ACHN (cell line): ENCODE data around the gene KRT8.
A peak's percentile ranks its signal among the peaks of the same experiment; 100 is the strongest.
"Not testable (repeated sequence)": the region's sequence is repeated elsewhere in the genome, so short reads cannot be mapped to it uniquely, and the experiment has no call there.

ENCODE experiments used
- DNase-seq: peaks from one replicate; pipeline ENCODE4 v3.0.0-alpha.2; 2015
- in situ Hi-C: cut with HindIII; loops from 2 replicates; pipeline ENCODE4 v1.10.0; 2017; ENCODE audit warnings: low sequenced_read_pairs, low pct_ligation_motif_present, low pct_unique_long_range_greater_than_20kb

The KRT8 gene

GRCh38 chr12:52884526-52885293, 20.2 kb downstream of the KRT8 start:
- in situ Hi-C loops, result loop anchor here (25.0 kb wide), 1 partner anchor 103 kb away; no protein-coding TSS in a partner anchor
- DNase-seq, result peak; percentile 75

- DNase-seq, result not testable (repeated sequence)
- in situ Hi-C loops, result loop anchor here (25.0 kb wide), 1 partner anchor 107 kb away; no protein-coding TSS in a partner anchor
Measured at GRCh38 chr12:52880499-52880898, 24.4 kb downstream of the KRT8 start.

GRCh38 chr12:52879394-52880351, 25.2 kb downstream of the KRT8 start:
- peak; percentile 93 for DNase-seq
- in situ Hi-C loops, result loop anchor here (25.0 kb wide), 1 partner anchor 108 kb away; no protein-coding TSS in a partner anchor

GRCh38 chr12:52878507-52879393, 26.1 kb downstream of the KRT8 start:
- DNase-seq, result no peak
- in situ Hi-C loops, result loop anchor here (25.0 kb wide), 1 partner anchor 109 kb away; no protein-coding TSS in a partner anchor

- in situ Hi-C loops, result loop anchor here (25.0 kb wide), 1 partner anchor 110 kb away; no protein-coding TSS in a partner anchor
- no peak for DNase-seq
Measured at GRCh38 chr12:52877242-52877641, 27.6 kb downstream of the KRT8 start.

GRCh38 chr12:52876372-52876771, 28.5 kb downstream of the KRT8 start:
- DNase-seq, result peak; percentile 88
- in situ Hi-C loops, result loop anchor here (25.0 kb wide), 1 partner anchor 111 kb away; no protein-coding TSS in a partner anchor

GRCh38 chr12:52874573-52875435, 30.1 kb downstream of the KRT8 start:
- in situ Hi-C loops, result loop anchor here (25.0 kb wide), 2 partner anchors 112 to 288 kb away; no protein-coding TSS in a partner anchor
- DNase-seq, result no peak

- in situ Hi-C loops, result loop anchor here (25.0 kb wide), 1 partner anchor 287 kb away; no protein-coding TSS in a partner anchor
- peak; percentile 96 for DNase-seq
Measured at GRCh38 chr12:52873832-52874572, 30.9 kb downstream of the KRT8 start.

- no peak for DNase-seq
- in situ Hi-C loops, result loop anchor here (25.0 kb wide), 1 partner anchor 286 kb away; no protein-coding TSS in a partner anchor
Measured at GRCh38 chr12:52873513-52873831, 31.4 kb downstream of the KRT8 start.

GRCh38 chr12:52872644-52873389, 32.1 kb downstream of the KRT8 start:
- in situ Hi-C loops, result loop anchor here (25.0 kb wide), 1 partner anchor 286 kb away; no protein-coding TSS in a partner anchor
- no peak for DNase-seq

GRCh38 chr12:52871291-52872039, 33.4 kb downstream of the KRT8 start:
- in situ Hi-C loops, result loop anchor here (25.0 kb wide), 1 partner anchor 284 kb away; no protein-coding TSS in a partner anchor
- peak; percentile 30 for DNase-seq

- in situ Hi-C loops, result loop anchor here (25.0 kb wide), 1 partner anchor 283 kb away; no protein-coding TSS in a partner anchor
- DNase-seq, result peak; percentile 80
Measured at GRCh38 chr12:52870361-52871290, 34.2 kb downstream of the KRT8 start.

GRCh38 chr12:52867642-52868041, 37.2 kb downstream of the KRT8 start:
- no peak for DNase-seq
- in situ Hi-C loops, result loop anchor here (25.0 kb wide), 1 partner anchor 280 kb away; no protein-coding TSS in a partner anchor

- in situ Hi-C loops, result loop anchor here (25.0 kb wide), 1 partner anchor 280 kb away; no protein-coding TSS in a partner anchor
- DNase-seq, result no peak
Measured at GRCh38 chr12:52867152-52867551, 37.7 kb downstream of the KRT8 start.
